ENCODE data around the gene GATB.

The GATB gene

DNA sequence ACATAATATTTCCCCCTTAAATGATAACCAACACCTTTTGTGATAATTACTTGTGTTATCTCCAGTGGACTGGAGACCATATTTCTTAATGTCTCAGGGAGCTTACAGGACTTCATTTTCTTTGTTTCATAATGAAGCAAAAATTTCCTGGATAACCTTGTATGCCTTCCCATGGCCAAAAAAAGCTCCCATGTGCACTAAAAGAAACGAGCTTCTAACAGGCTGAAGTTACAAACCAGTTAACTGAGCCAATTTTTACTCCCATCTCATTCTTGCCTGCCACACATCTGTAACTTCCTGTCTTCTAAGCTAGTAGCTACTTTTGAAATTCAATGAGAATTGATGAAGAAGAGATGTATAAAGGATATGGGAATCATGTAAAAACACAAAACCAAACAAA lies 32.8 kb downstream of the GATB start:
- DNase-seq: no peak

DNA sequence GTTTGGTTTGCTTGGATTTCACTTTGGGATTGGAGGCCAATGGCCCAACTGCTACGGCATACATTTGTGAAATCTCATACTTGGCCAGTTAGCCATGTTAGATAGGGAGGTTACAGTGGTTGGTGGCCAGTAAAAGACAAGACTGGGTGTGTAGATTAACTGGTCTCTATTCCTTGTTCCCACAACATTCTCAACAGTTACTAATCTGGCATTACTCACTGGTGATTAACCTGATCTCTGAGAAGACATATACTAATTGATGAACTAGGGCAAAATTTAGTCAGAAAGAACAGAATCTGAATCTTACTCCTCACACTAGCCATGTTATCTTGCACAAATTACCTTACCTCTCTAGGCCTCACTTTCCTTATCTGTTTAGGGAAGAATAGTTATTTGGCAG lies 33.4 kb downstream of the GATB start:
- DNase-seq: no peak

GRCh38 chr4:151725087-151725486 lies 35.7 kb downstream of the GATB start:
- DNase-seq: no peak

DNA sequence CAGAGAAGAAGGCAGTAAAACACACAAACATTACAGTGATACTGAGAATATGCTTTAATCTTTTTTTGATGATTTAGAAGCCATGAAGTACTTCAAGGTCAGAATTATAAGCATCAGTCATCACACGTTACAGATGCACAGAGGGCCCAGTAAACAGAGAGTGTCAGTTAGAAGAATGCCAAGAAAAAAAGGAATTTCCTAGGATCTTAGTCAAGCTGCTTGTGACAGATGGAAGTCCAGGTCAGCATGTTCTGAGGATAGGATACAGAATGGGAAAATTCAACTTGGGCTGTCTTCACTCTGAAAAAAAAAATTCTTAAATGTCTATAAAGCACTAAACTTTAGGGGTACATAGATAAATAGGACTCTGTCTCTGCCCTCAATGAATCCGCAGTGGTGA lies 38.9 kb downstream of the GATB start:
- DNase-seq: no peak

DNA sequence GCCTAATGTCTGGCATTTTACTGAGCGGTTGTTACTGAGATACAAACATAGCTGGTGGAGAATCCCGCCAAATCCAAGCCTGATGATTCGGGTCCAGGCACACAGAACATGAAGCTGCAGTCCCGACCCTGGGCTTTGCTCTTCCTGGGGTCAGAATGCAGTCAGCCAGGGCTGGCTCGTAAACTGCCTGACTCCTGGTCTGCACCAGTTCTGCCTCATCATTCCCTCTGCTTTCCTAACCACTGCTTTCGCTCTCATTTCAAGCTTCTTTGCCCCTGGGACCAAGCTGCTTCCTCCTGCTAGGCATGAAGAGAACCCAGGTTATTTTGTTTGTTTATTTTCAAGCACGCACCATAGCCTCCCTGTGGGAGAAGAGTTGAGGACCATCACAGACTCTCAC lies 39.3 kb downstream of the GATB start:
- DNase-seq: no peak

- no peak for DNase-seq
Observed at GRCh38 chr4:151719956-151720334, 40.9 kb downstream of the GATB start.

DNA sequence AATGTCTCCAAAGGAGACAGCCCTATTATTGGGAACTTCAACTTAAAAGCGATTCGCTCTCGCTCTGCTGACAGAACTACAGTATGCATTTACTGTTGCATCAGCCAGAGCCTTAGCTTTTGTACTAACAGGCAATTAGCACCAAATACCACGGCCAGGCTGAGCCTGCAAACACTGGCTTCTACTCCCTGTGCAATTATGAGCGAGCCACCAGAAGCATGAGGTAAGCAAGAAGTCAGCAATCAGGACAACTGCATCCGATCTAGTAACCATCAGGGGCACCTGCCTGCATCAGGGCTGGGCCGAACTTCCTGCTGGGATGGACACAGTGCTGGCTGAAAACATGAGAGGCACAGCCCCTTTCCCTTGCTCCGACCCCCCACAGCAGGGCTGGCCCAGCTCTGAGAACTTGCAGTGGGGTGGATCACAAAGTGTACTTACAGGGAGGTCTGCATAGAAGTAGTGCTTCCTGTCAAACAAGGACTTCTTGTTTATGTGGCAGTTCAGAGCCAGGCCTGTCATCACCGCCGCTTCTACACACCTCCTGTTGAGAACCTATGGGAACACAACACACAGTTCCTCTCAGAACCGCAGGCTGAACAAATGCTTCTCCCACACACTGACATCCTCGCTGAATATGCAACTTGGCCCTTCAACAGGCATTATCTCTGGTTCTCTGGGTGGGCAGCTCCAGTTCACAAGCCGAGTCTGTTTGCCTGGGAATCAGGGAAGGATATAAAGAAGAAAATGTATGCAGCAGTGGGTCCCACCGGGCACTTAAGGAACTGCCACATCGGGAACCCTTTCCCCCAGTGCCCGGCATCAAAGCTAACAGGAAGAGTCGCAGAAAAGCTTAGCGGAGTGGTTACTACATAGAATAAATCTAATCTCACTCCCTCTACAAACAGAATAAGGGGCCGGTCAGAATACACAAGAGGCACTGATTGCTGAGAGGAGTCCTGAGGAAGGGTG lies 41.5 kb downstream of the GATB start:
- no peak for DNase-seq

- no peak for DNase-seq
Observed at GRCh38 chr4:151717909-151718628, 42.7 kb downstream of the GATB start.

DNA sequence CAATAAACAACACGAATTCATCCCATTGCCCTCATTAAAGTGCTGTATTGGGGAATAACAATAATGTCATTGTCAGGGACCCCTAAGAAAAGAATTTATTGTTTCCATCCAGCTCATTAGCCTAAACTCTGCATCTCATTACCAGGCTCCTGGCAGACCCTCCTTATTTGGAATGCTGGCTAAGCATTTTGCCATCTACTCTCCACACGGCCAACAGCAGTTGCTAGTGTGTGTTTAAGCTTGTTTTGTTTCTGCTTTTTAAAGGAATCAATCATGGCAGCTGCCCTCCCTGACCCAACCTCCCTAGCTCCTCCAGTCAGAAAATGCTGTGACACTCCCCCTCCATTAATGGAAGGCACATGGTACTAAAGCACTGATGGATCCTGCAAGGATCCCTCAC lies 43.5 kb downstream of the GATB start:
- no peak for DNase-seq

DNA sequence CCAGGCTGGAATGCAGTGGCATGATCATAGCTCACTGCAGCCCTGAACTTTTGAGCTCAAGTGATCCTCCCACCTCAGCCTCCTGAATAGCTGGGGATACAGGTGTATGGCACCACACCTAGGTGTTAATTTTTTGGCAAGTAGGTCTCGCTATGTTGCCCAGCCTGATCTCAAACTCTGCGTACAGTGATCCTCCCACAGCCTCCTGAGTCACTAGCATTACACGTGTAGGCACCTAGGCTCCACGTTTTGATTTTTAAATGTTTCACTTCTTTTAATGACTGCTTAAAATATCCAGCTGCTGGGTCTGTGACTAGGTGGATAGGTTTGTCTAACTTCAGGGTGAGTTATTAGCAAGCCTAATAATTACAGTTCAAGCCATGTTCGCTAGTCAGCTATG lies 44.5 kb downstream of the GATB start:
- DNase-seq: no peak

DNA sequence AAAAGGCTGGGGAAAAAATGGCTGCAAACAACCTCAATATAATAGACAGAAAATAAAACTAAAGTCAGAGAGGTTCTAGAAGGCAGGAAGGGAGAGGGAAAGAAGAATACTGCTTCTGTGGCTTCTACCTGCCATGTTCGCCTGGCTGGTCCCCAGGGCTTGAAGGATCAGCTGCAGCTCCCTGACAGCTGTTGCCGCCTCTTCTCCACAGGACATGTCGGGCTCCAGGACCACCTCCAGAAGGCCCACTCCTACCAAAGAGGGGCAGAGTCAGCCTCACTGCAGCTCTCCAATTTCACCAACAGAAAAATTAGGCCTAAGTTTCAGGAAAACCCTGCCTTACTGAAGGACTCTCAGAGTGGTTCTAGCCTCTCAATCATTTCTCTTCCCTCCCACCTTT lies 44.9 kb downstream of the GATB start:
- no peak for DNase-seq

GRCh38 chr4:151712777-151713176 lies 48.0 kb downstream of the GATB start:
- DNase-seq: no peak

GRCh38 chr4:151711646-151712045 lies 49.2 kb downstream of the GATB start:
- no peak for DNase-seq

- no peak for DNase-seq
Observed at GRCh38 chr4:151709587-151709986, 51.2 kb downstream of the GATB start.

GRCh38 chr4:151709071-151709470 lies 51.7 kb downstream of the GATB start:
- no peak for DNase-seq

- DNase-seq: no peak
Observed at GRCh38 chr4:151708100-151708499, 52.7 kb downstream of the GATB start.

DNA sequence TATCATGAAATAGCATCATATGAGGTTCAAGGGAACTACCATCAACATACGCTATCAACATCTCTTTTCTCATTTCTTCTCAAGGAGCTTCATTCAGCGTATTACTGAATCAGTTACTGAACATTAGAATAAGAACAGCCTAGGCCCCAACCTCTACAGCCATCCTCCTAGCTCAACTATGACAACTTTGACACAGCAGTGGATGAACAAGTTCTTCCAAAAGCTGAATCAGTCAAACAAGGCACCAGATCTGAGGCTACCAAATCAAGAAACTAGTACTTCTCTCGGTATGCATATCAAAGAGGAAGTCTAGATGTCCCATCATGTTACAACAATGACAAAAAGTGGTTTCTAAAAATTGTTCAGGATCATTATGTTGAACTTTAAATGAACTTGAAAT lies 57.4 kb downstream of the GATB start:
- DNase-seq: no peak

- DNase-seq: no peak
Observed at GRCh38 chr4:151702256-151702655, 58.6 kb downstream of the GATB start.

GRCh38 chr4:151700566-151701316 lies 60.1 kb downstream of the GATB start:
- no peak for DNase-seq

DNA sequence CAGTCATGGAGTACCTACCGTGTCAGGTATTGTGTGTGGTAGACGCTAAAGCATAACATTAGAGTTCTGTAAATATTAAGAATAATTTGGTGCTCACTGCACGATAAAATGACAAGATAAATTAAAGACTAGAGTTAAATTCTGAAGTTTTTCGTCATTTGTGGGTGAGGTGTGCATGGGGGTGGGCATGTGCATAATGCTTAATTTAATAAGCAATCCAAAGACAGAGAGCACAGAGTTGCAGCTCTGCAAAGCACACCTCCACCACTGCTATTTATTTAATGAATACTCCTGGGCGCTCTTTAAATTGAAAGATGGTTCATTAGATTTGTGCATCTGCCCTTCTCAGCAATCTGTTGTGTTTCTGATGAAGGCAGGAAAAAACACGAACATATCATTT lies 62.6 kb downstream of the GATB start:
- no peak for DNase-seq

DNA sequence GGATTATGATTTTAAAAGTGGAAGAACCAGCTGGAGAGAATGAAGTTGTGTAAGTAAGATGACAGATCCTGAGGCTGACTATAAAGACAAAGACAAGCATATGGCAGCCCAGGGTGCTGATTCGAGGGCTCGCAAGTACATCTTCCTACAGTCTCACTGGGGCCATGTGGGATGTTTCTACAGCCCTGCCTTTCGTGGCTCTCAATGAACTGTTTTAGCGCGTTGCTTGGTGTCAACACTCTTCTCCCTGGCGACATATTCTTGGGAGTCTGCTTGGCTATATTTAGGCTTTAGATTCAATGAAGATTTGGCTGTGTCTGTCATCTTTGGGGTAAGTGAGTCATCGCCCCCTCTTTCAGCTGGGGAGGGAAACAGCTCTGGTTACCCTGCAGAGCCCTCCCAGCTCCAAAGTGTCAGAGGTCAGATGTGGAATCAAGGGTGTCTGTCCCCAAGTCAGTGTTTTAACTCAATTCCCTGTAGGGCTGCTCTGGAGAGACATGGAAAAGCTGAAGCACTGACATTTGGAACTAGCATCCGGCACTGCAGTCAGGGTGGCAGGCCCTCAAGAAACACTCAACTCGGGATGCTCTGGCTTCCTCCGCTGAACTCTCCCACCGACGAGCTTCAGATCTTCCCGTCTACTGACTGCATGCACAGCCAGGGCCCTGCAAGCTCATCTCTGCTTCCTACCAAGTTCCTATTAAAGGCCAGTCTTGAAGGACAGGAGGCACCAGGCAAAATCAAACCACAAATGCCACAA lies 65.7 kb downstream of the GATB start:
- DNase-seq: no peak

- DNase-seq: no peak
Observed at GRCh38 chr4:151692821-151693673, 67.8 kb downstream of the GATB start.

Data from GDM1 (cell line).